ENCODE data around the gene SLC5A1. TPM values are rescaled to one million over a fixed set of nuclear protein-coding genes. Genes with fewer than 3 reads are reported as not detected.

SLC5A1 gene
- total and polyA plus RNA-seq, 9 of the 15 experiments (the other 6 are each of a cell fraction or from before 2014, with no cell fraction given): not detected

- DNase-seq (ENCODE audit: extremely low read depth in 1 of 4, low spot score in 3 of 4): peak in 3 of 4 experiments; percentile 9 to 46 (median 30)
- no peaks in the 10 kb centered on the region for H3K9me3 ChIP-seq (replicated peaks; ENCODE audit: control insufficient read depth, insufficient read depth, low read depth, low read length)
- FAIRE-seq: peak; percentile 40
- peak overlapping the region; percentile 62; the same call in 1 of the 2 replicates for H2AFZ ChIP-seq (ENCODE audit: low read depth, low read length)
- no peaks in the 10 kb centered on the region for H3K27me3 ChIP-seq (ENCODE audit: control insufficient read depth in 2 of 2, insufficient read depth in 2 of 2, low read length in 2 of 2)
- no peak overlapping the region for H3K4me3 ChIP-seq
- 6% methylated on average over 5 of the region's 5 CpGs for WGBS (ENCODE audit: insufficient coverage, low coverage, missing lambda C conversion rate)
- peak overlapping the region; percentile 29; the same call in 1 of the 2 replicates for H3K4me2 ChIP-seq (ENCODE audit: insufficient read depth, low read length)
- H4K20me1 ChIP-seq (replicated peaks; ENCODE audit: control insufficient read depth, insufficient read depth, low read length): no peaks in the 10 kb centered on the region
- ChIA-PET POLR2A (interaction anchor here (1.2 to 1.3 kb wide), 3 partner anchors 10 to 30 kb away, joined by 3 to 6 read pairs (median 4); no protein-coding TSS in a partner anchor), CTCF (ENCODE audit: low intra/inter-chr PET ratio) (no interaction called here)
- no peaks in the 10 kb centered on the region for H3K36me3 ChIP-seq (ENCODE audit: control insufficient read depth, insufficient read depth, low read length)
- intact Hi-C loops (cut with micrococcal nuclease) (no loop called here), in situ Hi-C loops (cut with MboI) (no loop called here)
- no TSS peak for BruUV-seq (replicated peaks)
- ATAC-seq: peak; percentile 95
- H3K9me1 ChIP-seq (ENCODE audit: control insufficient read depth, insufficient read depth, low read length): no peaks in the 10 kb centered on the region
- peaks cover 0 to 11% of the 10 kb centered on the region in 2 experiments; a peak in 3 of 5 replicates for H3K4me1 ChIP-seq (replicated peaks in 1 of 2; ENCODE audit: control insufficient read depth in 2 of 2, insufficient read depth in 2 of 2, low read length in 2 of 2)
- peak overlapping the region; percentile 41; the same call in 2 of the 3 replicates for H3K27ac ChIP-seq (ENCODE audit: extremely low read depth, low read depth, low read length)
- no peak overlapping the region for H3K9ac ChIP-seq (ENCODE audit: insufficient read depth in 1 of 2, low read depth in 2 of 2, low read length in 2 of 2)
- H3K79me2 ChIP-seq (ENCODE audit: control insufficient read depth, insufficient read depth, low read length): no peaks in the 10 kb centered on the region
- TF ChIP-seq, protein P1, sequence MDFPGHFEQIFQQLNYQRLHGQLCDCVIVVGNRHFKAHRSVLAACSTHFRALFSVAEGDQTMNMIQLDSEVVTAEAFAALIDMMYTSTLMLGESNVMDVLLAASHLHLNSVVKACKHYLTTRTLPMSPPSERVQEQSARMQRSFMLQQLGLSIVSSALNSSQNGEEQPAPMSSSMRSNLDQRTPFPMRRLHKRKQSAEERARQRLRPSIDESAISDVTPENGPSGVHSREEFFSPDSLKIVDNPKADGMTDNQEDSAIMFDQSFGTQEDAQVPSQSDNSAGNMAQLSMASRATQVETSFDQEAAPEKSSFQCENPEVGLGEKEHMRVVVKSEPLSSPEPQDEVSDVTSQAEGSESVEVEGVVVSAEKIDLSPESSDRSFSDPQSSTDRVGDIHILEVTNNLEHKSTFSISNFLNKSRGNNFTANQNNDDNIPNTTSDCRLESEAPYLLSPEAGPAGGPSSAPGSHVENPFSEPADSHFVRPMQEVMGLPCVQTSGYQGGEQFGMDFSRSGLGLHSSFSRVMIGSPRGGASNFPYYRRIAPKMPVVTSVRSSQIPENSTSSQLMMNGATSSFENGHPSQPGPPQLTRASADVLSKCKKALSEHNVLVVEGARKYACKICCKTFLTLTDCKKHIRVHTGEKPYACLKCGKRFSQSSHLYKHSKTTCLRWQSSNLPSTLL (IDR thresholded peaks at IDR 0.05): no peak
- TF ChIP-seq RBM15 (IDR thresholded peaks at IDR 0.05; ENCODE audit: insufficient read depth, low read length): no peak
- TF ChIP-seq KLF10 (CRISPR knock-in tag; IDR thresholded peaks at IDR 0.05): no peak
- no peak for TF ChIP-seq NCOA4 (IDR thresholded peaks at IDR 0.05; ENCODE audit: partially characterized antibody)
- no peak for TF ChIP-seq RNF219 (CRISPR knock-in tag; IDR thresholded peaks at IDR 0.05)
- TF ChIP-seq, protein P2, sequence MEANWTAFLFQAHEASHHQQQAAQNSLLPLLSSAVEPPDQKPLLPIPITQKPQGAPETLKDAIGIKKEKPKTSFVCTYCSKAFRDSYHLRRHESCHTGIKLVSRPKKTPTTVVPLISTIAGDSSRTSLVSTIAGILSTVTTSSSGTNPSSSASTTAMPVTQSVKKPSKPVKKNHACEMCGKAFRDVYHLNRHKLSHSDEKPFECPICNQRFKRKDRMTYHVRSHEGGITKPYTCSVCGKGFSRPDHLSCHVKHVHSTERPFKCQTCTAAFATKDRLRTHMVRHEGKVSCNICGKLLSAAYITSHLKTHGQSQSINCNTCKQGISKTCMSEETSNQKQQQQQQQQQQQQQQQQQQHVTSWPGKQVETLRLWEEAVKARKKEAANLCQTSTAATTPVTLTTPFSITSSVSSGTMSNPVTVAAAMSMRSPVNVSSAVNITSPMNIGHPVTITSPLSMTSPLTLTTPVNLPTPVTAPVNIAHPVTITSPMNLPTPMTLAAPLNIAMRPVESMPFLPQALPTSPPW (CRISPR knock-in tag; IDR thresholded peaks at IDR 0.05): no peak
- TF ChIP-seq ZBED1 (IDR thresholded peaks at IDR 0.05): no peak
- no peak for TF ChIP-seq FOXM1 (IDR thresholded peaks at IDR 0.05; ENCODE audit: low read depth)
- no peak for TF ChIP-seq FOXM1 (CRISPR knock-in tag; IDR thresholded peaks at IDR 0.05; ENCODE audit: low read depth)
- no peak for TF ChIP-seq IRF2 (CRISPR knock-in tag; IDR thresholded peaks at IDR 0.05)
- TF ChIP-seq SAFB (IDR thresholded peaks at IDR 0.05; ENCODE audit: borderline replicate concordance, low read depth, low read length): no peak
- no peak for TF ChIP-seq ILF3 (IDR thresholded peaks at IDR 0.05; ENCODE audit: borderline replicate concordance)
- no peak for TF ChIP-seq FOS (IDR thresholded peaks at IDR 0.05; ENCODE audit: extremely low read depth, insufficient read length)
- no peak for TF ChIP-seq MTA1 (IDR thresholded peaks at IDR 0.05; ENCODE audit: borderline replicate concordance)
Observed at GRCh38 chr22:32050678-32051515, 7.8 kb downstream of the SLC5A1 start.

Data from K562 (cell line).